Tibial nerve (tissue), 4 donors: Measurements from ENCODE around the gene GABRB2.

Experiments used
- EP300 ChIP-seq, 2 donors: sonication (generic); formaldehyde crosslinking; IDR thresholded peaks; one replicate each; pipeline ENCODE4 v1.6.1; 2017; ENCODE audit warnings: antibody characterized with exemption in 2 of 2, mild to moderate bottlenecking in 1 of 2
- POLR2A ChIP-seq, 2 donors: fragments of 450-650 bp; IDR thresholded peaks; one replicate each; pipeline ENCODE4 v1.6.1; 2017; ENCODE audit warnings: antibody characterized with exemption in 2 of 2, mild to moderate bottlenecking in 2 of 2, moderate library complexity in 2 of 2
- TF ChIP-seq, protein P1 (sequence below), 5 experiments: fragments of 200-600 bp in 3 of 5; fragments of 450-650 bp in 2 of 5; sonication (generic) in 3 of 5; IDR thresholded peaks; one replicate each; pipeline ENCODE4 v1.5.1; 2016 to 2019; ENCODE audit warnings: antibody characterized with exemption in 5 of 5, mild to moderate bottlenecking in 3 of 5, moderate library complexity in 2 of 5

DNA sequence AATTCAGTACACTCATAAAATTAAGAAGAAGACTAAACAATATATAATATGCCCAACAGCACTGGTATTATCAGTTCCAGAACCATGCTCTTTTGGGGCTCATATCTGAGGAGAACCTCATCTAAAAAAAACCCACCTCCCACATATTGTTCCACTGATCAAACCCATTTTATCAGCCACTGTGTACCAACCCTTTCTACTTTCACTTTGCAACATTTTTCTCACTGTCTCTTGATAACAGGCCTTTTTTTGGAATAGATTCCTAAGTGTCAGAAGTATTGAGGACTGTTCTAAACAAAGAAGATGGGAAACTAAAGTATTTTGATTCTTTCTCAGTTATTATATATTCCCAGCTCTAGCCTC is 173.2 kb downstream of the GABRB2 start:
- TF ChIP-seq, protein P1, sequence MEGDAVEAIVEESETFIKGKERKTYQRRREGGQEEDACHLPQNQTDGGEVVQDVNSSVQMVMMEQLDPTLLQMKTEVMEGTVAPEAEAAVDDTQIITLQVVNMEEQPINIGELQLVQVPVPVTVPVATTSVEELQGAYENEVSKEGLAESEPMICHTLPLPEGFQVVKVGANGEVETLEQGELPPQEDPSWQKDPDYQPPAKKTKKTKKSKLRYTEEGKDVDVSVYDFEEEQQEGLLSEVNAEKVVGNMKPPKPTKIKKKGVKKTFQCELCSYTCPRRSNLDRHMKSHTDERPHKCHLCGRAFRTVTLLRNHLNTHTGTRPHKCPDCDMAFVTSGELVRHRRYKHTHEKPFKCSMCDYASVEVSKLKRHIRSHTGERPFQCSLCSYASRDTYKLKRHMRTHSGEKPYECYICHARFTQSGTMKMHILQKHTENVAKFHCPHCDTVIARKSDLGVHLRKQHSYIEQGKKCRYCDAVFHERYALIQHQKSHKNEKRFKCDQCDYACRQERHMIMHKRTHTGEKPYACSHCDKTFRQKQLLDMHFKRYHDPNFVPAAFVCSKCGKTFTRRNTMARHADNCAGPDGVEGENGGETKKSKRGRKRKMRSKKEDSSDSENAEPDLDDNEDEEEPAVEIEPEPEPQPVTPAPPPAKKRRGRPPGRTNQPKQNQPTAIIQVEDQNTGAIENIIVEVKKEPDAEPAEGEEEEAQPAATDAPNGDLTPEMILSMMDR (IDR thresholded peaks at IDR 0.05): no peak
- TF ChIP-seq EP300 (IDR thresholded peaks at IDR 0.05): no peak
- TF ChIP-seq POLR2A (IDR thresholded peaks at IDR 0.05): no peak
